Gastrocnemius medialis (tissue), 4 donors: Measurements from ENCODE around the gene CCDC138. TPM values are rescaled to one million over a fixed set of nuclear protein-coding genes. Genes with fewer than 3 reads are reported as not detected.

ENCODE experiments used
- ATAC-seq, 2 donors: fragments of 150-250 bp; one replicate each; pipeline ENCODE4 v1.9.1; 2016
- DNase-seq, 2 donors: peaks; one replicate each; pipeline ENCODE4 v3.0.0-alpha.2; 2019
- H3K27ac ChIP-seq, 4 donors: fragments of 200-600 bp; sonication (generic); 1 replicate in 1 of 4; 2 replicates in 3 of 4; pipeline ENCODE4 v1.5.1; 2016 to 2018; ENCODE audit warnings: mild to moderate bottlenecking in 2 of 4, moderate library complexity in 1 of 4
- H3K27me3 ChIP-seq, 3 donors: fragments of 200-600 bp; sonication (generic) in 2 of 3; 1 replicate in 1 of 3; 2 replicates in 2 of 3; pipeline versions ENCODE4 v1.5.1 to v1.6.0; 2016 to 2019; ENCODE audit warnings: mild to moderate bottlenecking in 1 of 3, moderate library complexity in 1 of 3
- H3K36me3 ChIP-seq, 2 donors: fragments of 200-600 bp; sonication (generic) in 1 of 2; one replicate each; pipeline ENCODE4 v1.5.1; 2017 to 2018
- H3K4me1 ChIP-seq, 2 donors: fragments of 200-600 bp; sonication (generic) in 1 of 2; one replicate each; pipeline ENCODE4 v1.5.1; 2016 to 2017; ENCODE audit warnings: mild to moderate bottlenecking in 2 of 2
- H3K4me3 ChIP-seq, 4 donors: fragments of 200-600 bp; sonication (generic) in 3 of 4; 1 replicate in 1 of 4; 2 replicates in 3 of 4; pipeline ENCODE4 v1.5.1; 2016 to 2019; ENCODE audit warnings: mild to moderate bottlenecking in 2 of 4
- H3K9me3 ChIP-seq, 3 donors: fragments of 200-600 bp; sonication (generic) in 2 of 3; 1 replicate in 1 of 3; 2 replicates in 2 of 3; pipeline ENCODE4 v1.5.1; 2016 to 2019
- CTCF ChIP-seq, 5 experiments: fragments of 450-650 bp in 3 of 5; fragments of 200-600 bp in 2 of 5; sonication (generic) in 2 of 5; IDR thresholded peaks in 4 of 5; conservative IDR thresholded peaks in 1 of 5; 1 replicate in 4 of 5; 2 replicates in 1 of 5; pipeline ENCODE4 v1.5.1; 2016 to 2019; ENCODE audit warnings: antibody characterized with exemption in 5 of 5, mild to moderate bottlenecking in 3 of 5, moderate library complexity in 3 of 5
- POLR2A ChIP-seq, 2 donors: fragments of 450-650 bp; IDR thresholded peaks; one replicate each; pipeline ENCODE4 v1.6.1; 2017; ENCODE audit warnings: antibody characterized with exemption in 2 of 2, mild to moderate bottlenecking in 2 of 2, moderate library complexity in 2 of 2
- in situ Hi-C, 4 donors: fragments of 200-750 bp; cut with MboI; loops; one replicate each; pipeline versions ENCODE4 v1.15.0 to v1.8.0; 2017; ENCODE audit warnings: low sequenced_read_pairs in 4 of 4
- intact Hi-C: fragments of 100-400 bp; cut with DNase I; formaldehyde crosslinking; loops from one replicate; pipeline ENCODE4 v1.15.1; 2023; ENCODE audit warnings: low total_unique reads
- total RNA-seq, 4 donors: library from RNA; depleted of rRNA; stranded (reverse); fragments of >200 nt; gene quantifications; one replicate each; pipeline versions ENCODE4 v1.1.0 to v1.2.3, GENCODE V29; 2016

CCDC138 gene
- total RNA-seq, 4 donors from 2014 or later = 0.52 to 2.8 (median 1.2) TPM

GRCh38 chr2:108906403-108907077, 120.0 kb downstream of the CCDC138 start:
- Histone ChIP-seq H3K36me3 (no peaks in the 10 kb centered on the region), H3K9me3 (no peaks in the 10 kb centered on the region), H3K27me3 (peaks cover 0 to 3% (median 2%) of the 10 kb centered on the region in 3 donors), H3K4me3 (no peak overlapping the region), H3K27ac (no peak overlapping the region), H3K4me1 (no peaks in the 10 kb centered on the region)
- TF ChIP-seq CTCF (IDR thresholded peaks at IDR 0.05 in 4 of 5, conservative IDR thresholded peaks at IDR 0.05 in 1 of 5) (no peak), POLR2A (IDR thresholded peaks at IDR 0.05) (no peak)
- in situ Hi-C loops = no loop called here
- intact Hi-C loops = no loop called here
- DNase-seq (no peak), ATAC-seq (no peak)

GRCh38 chr2:108907822-108908712, 121.5 kb downstream of the CCDC138 start:
- no peaks in the 10 kb centered on the region for H3K9me3 ChIP-seq
- no peak for TF ChIP-seq POLR2A (IDR thresholded peaks at IDR 0.05)
- no peak for TF ChIP-seq CTCF (IDR thresholded peaks at IDR 0.05 in 4 of 5, conservative IDR thresholded peaks at IDR 0.05 in 1 of 5)
- DNase-seq = no peak
- ATAC-seq = no peak
- H3K27me3 ChIP-seq = peaks cover 0 to 3% (median 2%) of the 10 kb centered on the region in 3 donors
- H3K36me3 ChIP-seq = no peaks in the 10 kb centered on the region
- in situ Hi-C loops = no loop called here
- intact Hi-C loops = no loop called here
- no peak overlapping the region for H3K4me3 ChIP-seq
- no peak overlapping the region for H3K27ac ChIP-seq
- H3K4me1 ChIP-seq = no peaks in the 10 kb centered on the region

GRCh38 chr2:108908713-108909070, 122.1 kb downstream of the CCDC138 start:
- ATAC-seq (no peak), DNase-seq (no peak)
- Histone ChIP-seq H3K9me3 (no peaks in the 10 kb centered on the region), H3K27ac (no peak overlapping the region), H3K27me3 (peaks cover 0 to 3% (median 2%) of the 10 kb centered on the region in 3 donors), H3K4me1 (no peaks in the 10 kb centered on the region), H3K4me3 (no peak overlapping the region), H3K36me3 (no peaks in the 10 kb centered on the region)
- TF ChIP-seq CTCF (IDR thresholded peaks at IDR 0.05 in 4 of 5, conservative IDR thresholded peaks at IDR 0.05 in 1 of 5) = no peak
- TF ChIP-seq POLR2A (IDR thresholded peaks at IDR 0.05) = no peak
- intact Hi-C loops (no loop called here), in situ Hi-C loops (no loop called here)

GRCh38 chr2:108909275-108909823, 122.8 kb downstream of the CCDC138 start:
- no peak for DNase-seq
- TF ChIP-seq CTCF (IDR thresholded peaks at IDR 0.05 in 4 of 5, conservative IDR thresholded peaks at IDR 0.05 in 1 of 5) = no peak
- no peak for TF ChIP-seq POLR2A (IDR thresholded peaks at IDR 0.05)
- in situ Hi-C loops (no loop called here), intact Hi-C loops (no loop called here)
- no peak for ATAC-seq
- peaks cover 0 to 3% (median 2%) of the 10 kb centered on the region in 3 donors for H3K27me3 ChIP-seq
- no peaks in the 10 kb centered on the region for H3K9me3 ChIP-seq
- H3K27ac ChIP-seq = no peak overlapping the region
- H3K4me3 ChIP-seq = no peak overlapping the region
- no peaks in the 10 kb centered on the region for H3K36me3 ChIP-seq
- no peaks in the 10 kb centered on the region for H3K4me1 ChIP-seq
